ENCODE data around the gene APBB1. TPM values are rescaled to one million over a fixed set of nuclear protein-coding genes. Genes with fewer than 3 reads are reported as not detected.
A peak's percentile ranks its signal among the peaks of the same experiment; 100 is the strongest.

Gene APBB1
- total and polyA plus RNA-seq, 9 of the 15 experiments (the other 6 are each of a cell fraction or from before 2014, with no cell fraction given), result 0.04 to 0.73 (median 0.40) TPM

DNA sequence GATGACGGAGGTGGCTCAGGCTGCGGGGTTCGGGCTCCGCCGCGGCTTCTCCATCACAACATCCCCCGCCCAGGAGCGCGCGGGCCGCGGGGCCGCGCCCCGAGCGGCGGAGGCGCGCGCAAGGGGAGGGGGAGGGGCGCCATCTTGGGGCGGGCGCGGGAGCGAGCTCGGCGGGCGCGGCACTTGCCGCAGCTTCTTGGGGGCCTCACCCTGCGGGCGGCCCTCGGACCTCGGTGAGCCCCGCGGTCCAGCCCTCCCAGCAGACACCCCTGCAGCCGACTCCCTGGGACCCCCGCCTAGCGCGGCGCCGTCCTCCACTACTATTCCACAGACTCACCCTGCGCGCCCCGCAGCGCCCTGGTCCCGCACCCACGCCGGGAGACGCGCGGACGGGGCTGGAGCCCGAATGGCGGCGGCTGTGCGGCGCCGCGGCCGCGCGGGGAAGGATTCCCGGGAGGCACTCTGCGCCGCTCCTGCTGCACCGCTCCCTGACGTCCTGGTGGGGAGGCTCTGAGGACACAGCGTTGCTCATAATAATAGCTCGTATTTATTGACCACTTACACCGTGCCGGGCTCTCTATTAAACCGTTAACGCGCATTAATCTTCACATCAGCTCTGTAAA, at the start of gene APBB1 (continued):
- TF ChIP-seq FIP1L1 (IDR thresholded peaks at IDR 0.05; ENCODE audit: low read depth, low read length, poor library complexity, severe bottlenecking) (no peak), KLF16 (IDR thresholded peaks at IDR 0.05) (no peak), GATAD2B (IDR thresholded peaks at IDR 0.05; ENCODE audit: borderline replicate concordance) (peak; percentile 66; the same call in 1 of the 2 replicates), FOXK1 (CRISPR knock-in tag; IDR thresholded peaks at IDR 0.05; ENCODE audit: borderline replicate concordance) (no peak), MAX (CRISPR knock-in tag; IDR thresholded peaks at IDR 0.05) (no peak), TEAD4 (IDR thresholded peaks at IDR 0.05; ENCODE audit: low read length) (no peak), TEAD4 (CRISPR knock-in tag; IDR thresholded peaks at IDR 0.05; ENCODE audit: borderline replicate concordance) (no peak), POLR2G (IDR thresholded peaks at IDR 0.05; ENCODE audit: low read depth, low read length) (peak; percentile 84), VEZF1 (CRISPR knock-in tag; IDR thresholded peaks at IDR 0.05) (peak; percentile 91), PHF21A (IDR thresholded peaks at IDR 0.05; ENCODE audit: borderline replicate concordance, low read depth) (no peak), SREBF1 (IDR thresholded peaks at IDR 0.05; ENCODE audit: borderline replicate concordance, low read depth, low read length) (no peak), PTTG1 (tag; IDR thresholded peaks at IDR 0.05; ENCODE audit: low read depth) (no peak)
- TF ChIP-seq, protein P1, sequence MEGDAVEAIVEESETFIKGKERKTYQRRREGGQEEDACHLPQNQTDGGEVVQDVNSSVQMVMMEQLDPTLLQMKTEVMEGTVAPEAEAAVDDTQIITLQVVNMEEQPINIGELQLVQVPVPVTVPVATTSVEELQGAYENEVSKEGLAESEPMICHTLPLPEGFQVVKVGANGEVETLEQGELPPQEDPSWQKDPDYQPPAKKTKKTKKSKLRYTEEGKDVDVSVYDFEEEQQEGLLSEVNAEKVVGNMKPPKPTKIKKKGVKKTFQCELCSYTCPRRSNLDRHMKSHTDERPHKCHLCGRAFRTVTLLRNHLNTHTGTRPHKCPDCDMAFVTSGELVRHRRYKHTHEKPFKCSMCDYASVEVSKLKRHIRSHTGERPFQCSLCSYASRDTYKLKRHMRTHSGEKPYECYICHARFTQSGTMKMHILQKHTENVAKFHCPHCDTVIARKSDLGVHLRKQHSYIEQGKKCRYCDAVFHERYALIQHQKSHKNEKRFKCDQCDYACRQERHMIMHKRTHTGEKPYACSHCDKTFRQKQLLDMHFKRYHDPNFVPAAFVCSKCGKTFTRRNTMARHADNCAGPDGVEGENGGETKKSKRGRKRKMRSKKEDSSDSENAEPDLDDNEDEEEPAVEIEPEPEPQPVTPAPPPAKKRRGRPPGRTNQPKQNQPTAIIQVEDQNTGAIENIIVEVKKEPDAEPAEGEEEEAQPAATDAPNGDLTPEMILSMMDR (IDR thresholded peaks at IDR 0.05 in 2 of 3, conservative IDR thresholded peaks at IDR 0.05 in 1 of 3; ENCODE audit: insufficient read depth in 2 of 3, low read depth in 1 of 3, low read length in 3 of 3), result 0 out of 6 replicates have a peak, but pooled peaks of 2 of the 3 experiments have one; percentile 8 to 16
- TF ChIP-seq, protein P2, sequence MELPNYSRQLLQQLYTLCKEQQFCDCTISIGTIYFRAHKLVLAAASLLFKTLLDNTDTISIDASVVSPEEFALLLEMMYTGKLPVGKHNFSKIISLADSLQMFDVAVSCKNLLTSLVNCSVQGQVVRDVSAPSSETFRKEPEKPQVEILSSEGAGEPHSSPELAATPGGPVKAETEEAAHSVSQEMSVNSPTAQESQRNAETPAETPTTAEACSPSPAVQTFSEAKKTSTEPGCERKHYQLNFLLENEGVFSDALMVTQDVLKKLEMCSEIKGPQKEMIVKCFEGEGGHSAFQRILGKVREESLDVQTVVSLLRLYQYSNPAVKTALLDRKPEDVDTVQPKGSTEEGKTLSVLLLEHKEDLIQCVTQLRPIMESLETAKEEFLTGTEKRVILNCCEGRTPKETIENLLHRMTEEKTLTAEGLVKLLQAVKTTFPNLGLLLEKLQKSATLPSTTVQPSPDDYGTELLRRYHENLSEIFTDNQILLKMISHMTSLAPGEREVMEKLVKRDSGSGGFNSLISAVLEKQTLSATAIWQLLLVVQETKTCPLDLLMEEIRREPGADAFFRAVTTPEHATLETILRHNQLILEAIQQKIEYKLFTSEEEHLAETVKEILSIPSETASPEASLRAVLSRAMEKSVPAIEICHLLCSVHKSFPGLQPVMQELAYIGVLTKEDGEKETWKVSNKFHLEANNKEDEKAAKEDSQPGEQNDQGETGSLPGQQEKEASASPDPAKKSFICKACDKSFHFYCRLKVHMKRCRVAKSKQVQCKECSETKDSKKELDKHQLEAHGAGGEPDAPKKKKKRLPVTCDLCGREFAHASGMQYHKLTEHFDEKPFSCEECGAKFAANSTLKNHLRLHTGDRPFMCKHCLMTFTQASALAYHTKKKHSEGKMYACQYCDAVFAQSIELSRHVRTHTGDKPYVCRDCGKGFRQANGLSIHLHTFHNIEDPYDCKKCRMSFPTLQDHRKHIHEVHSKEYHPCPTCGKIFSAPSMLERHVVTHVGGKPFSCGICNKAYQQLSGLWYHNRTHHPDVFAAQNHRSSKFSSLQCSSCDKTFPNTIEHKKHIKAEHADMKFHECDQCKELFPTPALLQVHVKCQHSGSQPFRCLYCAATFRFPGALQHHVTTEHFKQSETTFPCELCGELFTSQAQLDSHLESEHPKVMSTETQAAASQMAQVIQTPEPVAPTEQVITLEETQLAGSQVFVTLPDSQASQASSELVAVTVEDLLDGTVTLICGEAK (IDR thresholded peaks at IDR 0.05), result 0 out of 2 replicates have a peak, but pooled peaks have one; percentile 28
- TF ChIP-seq, protein P2 (CRISPR knock-in tag; IDR thresholded peaks at IDR 0.05), result no peak

All from K562 (cell line).